GM21528 (cell line): ENCODE measurements around the gene TBC1D26.
"Not testable (repeated sequence)": the region's sequence is repeated elsewhere in the genome, so short reads cannot be mapped to it uniquely, and the experiment has no call there.

ENCODE experiments used
- ATAC-seq: cut with Tn5 transposase; IDR thresholded peaks from one replicate; pipeline ENCODE4 v1.9.1; 2021; ENCODE audit warnings: mild to moderate bottlenecking, moderate library complexity; ENCODE audit not compliant: unreplicated experiment, low FRiP score

The TBC1D26 gene

DNA sequence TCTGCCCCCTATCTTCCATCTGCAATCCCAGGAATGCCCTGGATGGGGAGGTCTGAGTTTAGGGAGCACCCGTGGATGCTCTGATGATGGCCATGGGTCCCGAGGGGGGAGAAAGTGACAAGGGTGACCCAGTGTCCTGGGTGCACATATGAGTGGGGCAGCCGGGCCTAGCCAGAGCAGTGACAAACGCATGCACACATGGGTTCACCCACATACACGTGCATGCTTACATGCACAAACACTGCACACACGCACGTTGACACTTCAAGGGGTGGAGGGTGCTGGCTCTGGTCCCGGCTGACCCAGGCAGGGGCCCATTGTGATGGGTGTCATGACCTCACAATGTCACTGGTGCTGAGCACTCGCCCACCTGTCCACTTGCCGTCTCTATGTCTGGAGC is at the start of gene TBC1D26:
TSS of gene TBC1D26 (plus strand) at position 384 of the 400 bp plus-strand sequence. CDS start 3,066 bp downstream, outside the sequence.
- ATAC-seq: not testable (repeated sequence)

DNA sequence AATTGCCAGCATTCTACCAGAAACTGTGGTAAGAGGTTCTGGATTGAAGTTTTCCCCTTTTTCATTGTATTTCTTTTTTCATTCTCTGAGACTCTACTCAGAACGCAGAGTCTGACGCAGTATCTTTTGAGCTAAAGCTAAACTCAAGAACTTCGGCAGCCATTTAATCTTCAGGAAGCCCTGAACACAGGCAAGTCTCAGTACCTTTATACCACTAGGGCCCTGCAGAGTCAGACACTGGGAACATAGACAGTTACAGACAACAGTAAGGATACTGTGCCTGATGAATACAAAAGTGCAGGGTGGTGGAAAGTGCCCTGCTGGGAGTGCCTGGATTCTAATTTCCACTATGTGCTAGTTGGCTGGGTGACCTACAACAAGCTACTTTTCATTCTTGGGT is 48.9 kb upstream of the TBC1D26 start:
- ATAC-seq: not testable (repeated sequence)

DNA sequence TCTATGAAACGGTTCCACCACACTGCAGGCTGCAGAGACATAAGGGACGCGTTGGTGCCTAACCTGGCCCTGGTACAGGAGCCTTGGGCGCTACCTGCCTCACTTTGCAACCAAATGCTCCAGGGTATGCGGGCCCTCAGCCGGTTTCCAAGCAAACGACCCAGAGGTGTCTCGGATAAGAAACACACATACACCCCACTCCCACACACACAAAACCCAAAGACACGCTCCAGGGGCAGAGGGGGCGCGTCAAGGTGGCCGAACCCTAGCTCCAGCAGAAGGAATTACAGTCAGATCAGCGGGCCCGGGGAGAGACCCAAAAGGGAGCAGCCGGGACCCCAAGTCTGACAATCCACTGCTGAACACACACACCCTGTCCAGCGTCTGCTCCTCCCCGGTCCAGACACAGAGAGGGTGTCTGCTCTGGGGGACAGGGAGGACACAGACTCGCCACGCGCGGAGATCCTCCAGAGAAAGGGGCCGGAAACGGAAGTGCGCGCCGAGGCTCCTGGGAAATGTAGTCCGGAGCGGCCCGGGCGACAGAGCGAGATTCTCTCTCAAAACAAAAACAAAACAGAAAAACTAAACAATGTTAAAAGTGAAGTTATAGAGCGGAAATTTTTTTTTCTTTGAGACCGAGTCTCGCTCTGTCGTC is 48.1 kb upstream of the TBC1D26 start, which contains the start of gene TRIM16:
TSS of gene TRIM16 (minus strand) at position 488 of the 655 bp plus-strand sequence. CDS start 32,702 bp downstream, outside the sequence.
- ATAC-seq: peak; percentile 91

GRCh38 chr17:15687494-15687893 is 44.6 kb upstream of the TBC1D26 start:
- not testable (repeated sequence) for ATAC-seq

DNA sequence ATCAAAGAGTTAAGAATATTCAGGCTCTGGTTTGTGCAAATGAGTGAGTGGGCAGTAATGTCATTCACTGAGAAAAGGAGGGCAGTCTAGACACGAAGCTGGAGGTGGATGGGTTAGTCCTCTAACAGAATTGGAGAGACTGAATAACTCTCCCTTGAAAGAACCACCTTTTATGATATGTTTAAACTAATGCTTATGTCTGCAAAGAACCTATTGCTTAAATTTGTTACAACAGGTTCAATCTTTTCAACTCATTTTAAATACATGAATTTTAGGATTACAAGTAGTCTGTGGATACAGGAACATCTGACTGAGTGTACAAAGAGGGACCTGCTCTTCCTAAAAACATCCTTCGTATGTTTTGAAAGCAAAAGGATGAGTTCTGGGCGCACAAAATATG is 33.1 kb upstream of the TBC1D26 start:
- ATAC-seq: peak; percentile 21

- peak; percentile 97 for ATAC-seq
Observed at GRCh38 chr17:15699413-15699924, 32.6 kb upstream of the TBC1D26 start, which contains the start of gene ZNF286A. TSS of gene ZNF286A (plus strand) at chr17:15699752. CDS start at chr17:15700330, 578 bp downstream.

- ATAC-seq: not testable (repeated sequence)
Observed at GRCh38 chr17:15699937-15700336, 32.1 kb upstream of the TBC1D26 start.

DNA sequence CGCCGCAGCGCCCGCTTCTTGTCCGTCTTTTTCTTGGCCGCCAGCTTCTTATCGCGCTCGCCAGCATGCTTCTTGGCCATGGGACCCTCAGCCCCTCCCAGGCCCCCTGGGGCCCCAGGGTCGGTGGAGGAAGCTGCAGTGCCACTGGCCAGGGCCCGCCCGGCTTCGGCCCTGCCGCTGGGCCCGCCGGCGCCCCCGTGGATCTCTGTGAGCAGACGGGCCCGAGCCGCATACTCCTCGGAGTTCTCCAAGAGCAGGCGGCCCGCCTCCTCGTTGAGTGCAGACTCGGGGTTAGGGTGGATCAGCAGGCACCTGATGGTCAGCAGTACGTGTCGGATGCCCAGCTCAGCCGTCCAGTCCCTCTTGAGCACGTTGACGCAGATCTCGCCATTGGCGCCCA is 27.8 kb upstream of the TBC1D26 start:
- ATAC-seq: not testable (repeated sequence)

DNA sequence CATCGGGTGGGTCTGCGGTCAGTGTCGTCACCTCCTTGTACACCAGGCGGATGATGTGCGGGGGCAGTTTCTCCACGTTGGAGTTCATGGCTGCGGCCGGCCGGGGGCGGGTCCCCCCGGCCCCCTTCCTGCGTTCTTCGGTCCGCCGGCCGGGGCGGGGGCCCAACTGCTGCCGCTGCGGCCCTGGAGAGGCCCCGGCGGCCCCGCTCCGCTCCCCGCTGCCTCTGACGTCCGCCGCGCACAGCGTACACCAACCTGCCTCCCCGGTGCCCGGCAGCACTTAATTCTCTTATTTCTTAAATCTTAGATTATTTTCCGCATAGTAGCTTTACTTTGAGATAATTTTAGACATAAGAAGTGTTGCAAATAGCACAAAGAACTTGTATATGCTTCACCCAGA is 27.3 kb upstream of the TBC1D26 start:
- ATAC-seq: not testable (repeated sequence)

DNA sequence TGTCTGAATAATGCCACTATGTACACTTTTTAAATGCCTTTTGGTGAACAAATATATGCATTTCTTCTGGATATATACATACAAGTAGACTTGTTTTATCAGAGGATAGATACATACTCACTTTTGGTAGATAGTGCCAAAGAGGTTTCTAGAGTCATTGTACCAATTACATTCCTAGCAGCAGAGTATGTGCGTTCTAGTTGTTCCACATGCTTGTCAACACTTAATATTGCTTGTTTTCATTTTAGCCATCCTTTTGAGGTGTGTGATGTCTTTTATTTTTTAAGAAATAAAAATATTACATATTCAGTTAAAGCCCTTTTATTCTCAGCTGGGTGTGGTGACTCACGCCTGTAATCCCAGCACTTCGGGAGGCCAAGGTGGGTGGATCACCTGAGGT is 23.2 kb upstream of the TBC1D26 start:
- ATAC-seq: not testable (repeated sequence)

DNA sequence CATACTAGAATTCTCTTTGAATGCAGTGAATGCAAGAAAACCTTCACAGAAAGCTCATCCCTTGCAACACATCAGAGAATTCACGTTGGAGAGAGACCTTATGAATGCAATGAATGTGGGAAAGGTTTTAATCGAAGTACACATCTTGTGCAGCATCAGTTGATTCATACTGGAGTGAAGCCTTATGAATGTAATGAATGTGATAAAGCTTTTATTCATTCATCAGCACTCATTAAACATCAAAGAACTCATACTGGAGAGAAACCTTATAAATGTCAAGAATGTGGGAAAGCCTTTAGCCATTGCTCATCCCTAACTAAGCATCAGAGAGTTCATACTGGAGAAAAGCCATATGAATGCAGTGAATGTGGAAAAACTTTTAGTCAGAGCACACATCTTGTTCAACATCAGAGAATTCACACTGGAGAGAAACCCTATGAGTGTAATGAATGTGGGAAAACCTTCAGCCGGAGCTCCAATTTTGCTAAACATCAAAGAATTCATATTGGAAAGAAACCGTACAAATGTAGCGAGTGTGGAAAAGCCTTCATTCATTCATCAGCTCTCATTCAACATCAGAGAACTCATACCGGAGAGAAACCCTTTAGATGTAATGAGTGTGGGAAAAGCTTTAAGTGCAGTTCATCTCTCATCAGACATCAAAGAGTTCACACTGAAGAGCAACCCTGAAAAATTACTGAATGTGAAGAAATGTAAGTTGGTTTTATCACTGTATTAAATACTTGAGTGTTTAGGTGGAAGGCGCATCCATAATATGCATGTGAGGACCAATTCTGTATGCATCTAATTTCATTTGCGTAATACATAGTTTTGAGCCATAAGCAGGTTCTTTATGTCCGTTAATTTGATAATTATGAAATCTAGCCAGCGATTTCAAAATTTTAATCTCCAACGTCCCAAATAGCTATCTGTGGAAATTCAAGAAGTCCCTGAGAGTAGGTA is 15.2 kb upstream of the TBC1D26 start:
- not testable (repeated sequence) for ATAC-seq

GRCh38 chr17:15730535-15730934 is 1.5 kb upstream of the TBC1D26 start:
- not testable (repeated sequence) for ATAC-seq

GRCh38 chr17:15733174-15733789 is 1.2 kb downstream of the TBC1D26 start:
- ATAC-seq: not testable (repeated sequence)

DNA sequence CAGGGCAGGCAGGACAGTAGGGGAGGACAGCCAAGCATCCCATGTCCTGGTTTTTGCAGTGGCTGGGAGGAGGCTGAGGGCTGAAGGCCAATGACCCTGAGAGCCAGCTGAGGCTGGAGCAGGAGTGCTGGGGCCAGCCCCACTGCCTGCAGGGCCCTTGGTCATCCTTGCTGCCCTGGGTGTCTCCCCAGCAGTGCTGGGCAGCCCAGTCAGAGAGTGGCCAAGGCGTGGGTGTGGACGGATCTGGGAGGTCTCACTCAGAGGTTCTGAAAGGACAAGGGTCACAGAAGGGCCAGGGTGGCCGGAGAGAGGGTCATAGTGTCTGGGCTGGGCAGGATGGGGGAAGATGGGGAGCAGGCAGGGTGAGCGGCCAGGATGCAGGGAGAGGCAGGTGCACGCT is 4.5 kb downstream of the TBC1D26 start:
- ATAC-seq: not testable (repeated sequence)

DNA sequence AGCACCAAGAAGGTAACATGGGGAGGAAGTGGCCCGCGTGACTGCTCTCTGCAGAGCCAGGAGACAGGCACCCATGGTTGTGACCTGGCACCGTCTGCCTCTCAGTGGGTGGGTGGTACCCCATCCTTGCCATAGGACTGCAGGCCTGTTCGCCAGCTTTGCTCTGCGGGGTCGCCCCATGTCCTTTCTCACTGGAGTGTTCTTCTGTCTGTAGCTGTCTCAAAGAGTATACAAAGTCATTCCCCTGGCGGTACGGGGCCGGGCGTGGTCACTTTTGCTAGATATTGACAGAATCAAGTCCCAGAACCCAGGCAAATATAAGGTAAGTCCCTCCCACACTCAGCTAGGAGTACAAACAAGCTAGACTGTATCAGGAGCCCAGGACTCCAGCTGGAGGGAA is 6.0 kb downstream of the TBC1D26 start:
- no peak for ATAC-seq

DNA sequence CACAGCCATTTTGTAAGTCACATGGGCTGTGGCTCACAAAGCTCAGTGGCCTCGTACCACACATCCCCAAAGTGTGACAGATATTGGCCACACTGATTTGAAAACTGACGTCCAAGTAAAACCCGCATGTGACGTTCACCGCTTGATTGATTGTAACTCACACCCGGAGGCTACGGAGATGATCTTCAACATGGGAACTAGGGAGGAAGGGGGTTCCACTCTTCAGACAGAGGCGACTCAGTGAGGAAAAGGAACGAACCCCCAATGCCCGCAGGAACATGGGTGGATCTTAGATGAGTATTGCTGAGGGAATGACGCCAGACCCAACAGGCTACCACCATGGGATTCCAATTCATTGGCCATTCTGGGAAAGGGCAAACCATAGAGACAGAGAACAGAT is 7.2 kb downstream of the TBC1D26 start:
- ATAC-seq: not testable (repeated sequence)

DNA sequence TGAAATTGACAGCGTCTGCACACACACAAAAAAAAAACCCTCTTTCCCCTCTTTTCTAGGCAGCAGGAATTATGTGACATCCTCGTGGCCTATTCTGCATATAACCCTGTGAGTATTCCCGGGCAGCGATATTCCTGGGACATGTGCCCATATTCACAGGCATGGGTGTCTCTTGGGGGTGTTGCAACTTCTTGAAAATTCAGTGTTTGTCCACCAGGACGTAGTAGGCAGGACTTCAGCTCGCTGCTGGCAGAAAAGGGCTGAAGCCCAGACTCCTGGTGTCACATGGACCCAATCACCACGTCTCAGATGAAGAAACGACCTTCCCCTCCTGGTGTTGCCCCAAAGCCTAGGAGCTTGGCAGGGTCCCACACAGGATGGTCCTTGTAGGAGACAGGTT is 8.0 kb downstream of the TBC1D26 start:
- not testable (repeated sequence) for ATAC-seq

DNA sequence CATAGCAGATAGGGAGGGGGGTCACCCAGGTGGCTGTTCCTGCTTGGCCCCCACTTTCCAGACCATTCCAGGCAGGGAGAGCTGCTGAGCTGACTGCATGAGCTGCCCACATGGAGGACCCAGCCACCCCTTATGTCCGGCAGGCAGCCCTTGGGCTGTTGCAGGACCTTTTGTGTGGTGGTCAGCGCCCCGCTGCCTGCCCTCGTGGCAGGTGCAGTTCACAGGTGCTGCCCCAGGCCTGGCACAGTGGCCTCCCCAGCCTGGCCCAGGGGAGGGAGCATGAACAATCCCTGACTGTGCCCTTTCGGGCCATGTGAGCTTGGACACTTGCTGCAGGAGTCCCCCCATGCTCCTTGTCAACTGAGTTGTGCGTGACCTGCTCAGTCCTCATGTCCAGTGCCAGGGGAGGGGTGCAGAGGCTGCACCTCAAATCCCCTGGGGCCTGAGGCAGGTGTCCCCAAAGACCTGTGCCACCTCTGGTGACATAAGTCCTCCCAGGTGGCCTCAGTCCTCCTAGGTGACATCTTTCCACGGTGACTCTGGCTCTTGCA is 8.6 kb downstream of the TBC1D26 start:
- no peak for ATAC-seq

GRCh38 chr17:15741624-15742023 is 9.5 kb downstream of the TBC1D26 start:
- no peak for ATAC-seq
